HG03520 (cell line): Measurements from ENCODE around the gene ISL1.

Source experiments
- ATAC-seq: cut with Tn5 transposase; IDR thresholded peaks from one replicate; pipeline ENCODE4 v1.9.1; 2021; ENCODE audit warnings: mild to moderate bottlenecking, moderate library complexity; ENCODE audit not compliant: unreplicated experiment

ISL1 gene

GRCh38 chr5:51439232-51439631 is 56.0 kb downstream of the ISL1 start:
- ATAC-seq = no peak
